IMR-90 (cell line): ENCODE results near the gene COL4A1. TPM values are rescaled to one million over a fixed set of nuclear protein-coding genes. Genes with fewer than 3 reads are reported as not detected.

Source experiments
- ATAC-seq: fragments of 200-7000 bp; cut with Tn5 transposase; 2 replicates; pipeline ENCODE4 v1.9.1; 2020; ENCODE audit warnings: low read depth, mild to moderate bottlenecking, moderate library complexity
- BruUV-seq: library from RNA; stranded (reverse); fragments of 400-500 nt; replicated peaks from 2 replicates; lab custom pipeline; 2021; lab: Mats Ljungman, UMichigan
- CTCF ChIA-PET: fragments of 300-600 bp; formaldehyde crosslinking; extraction: SDS; loops from one replicate; lab custom pipeline; 2021; ENCODE audit warnings: antibody characterized with exemption; lab: Yijun Ruan, JAX
- POLR2A ChIA-PET: fragments of 300-600 bp; sonication (Branson Sonifier 250); formaldehyde crosslinking; loops from one replicate; lab custom pipeline; 2022; ENCODE audit warnings: antibody characterized with exemption; ENCODE audit not compliant: unreplicated experiment; lab: Charles Lee
- DNase-seq: peaks from one replicate; pipeline ENCODE4 v3.0.0; 2013
- H2AFZ ChIP-seq: replicated peaks from 2 replicates; pipeline ENCODE3; 2013; ENCODE audit warnings: low read length, mild to moderate bottlenecking; ENCODE audit not compliant: poor library complexity
- H2AK5ac ChIP-seq: 2 replicates; pipeline ENCODE4 v1.6.1; 2013; ENCODE audit warnings: low read depth, low read length, inconsistent platforms
- H2AK9ac ChIP-seq: replicated peaks from 2 replicates; pipeline ENCODE3; 2013; ENCODE audit warnings: mild to moderate bottlenecking, low read depth, low read length, moderate library complexity; ENCODE audit not compliant: poor library complexity
- H2BK120ac ChIP-seq: 2 replicates; pipeline ENCODE4 v1.6.1; 2013; ENCODE audit warnings: low read depth, low read length, inconsistent platforms
- H2BK15ac ChIP-seq: 3 replicates; pipeline ENCODE4 v1.6.1; 2013; ENCODE audit warnings: low read depth, low read length, inconsistent platforms
- H2BK20ac ChIP-seq: 2 replicates; pipeline ENCODE4 v1.6.1; 2013; ENCODE audit warnings: low read depth, mild to moderate bottlenecking, inconsistent platforms, low read length, moderate library complexity
- H2BK5ac ChIP-seq: 2 replicates; pipeline ENCODE4 v1.6.1; 2013; ENCODE audit warnings: mild to moderate bottlenecking, low read depth, low read length, inconsistent platforms; ENCODE audit not compliant: poor library complexity, severe bottlenecking
- H3K14ac ChIP-seq: replicated peaks from 2 replicates; pipeline ENCODE4 v1.6.1; 2013; ENCODE audit warnings: low read depth, low read length, inconsistent platforms
- H3K18ac ChIP-seq: 2 replicates; pipeline ENCODE4 v1.6.1; 2013; ENCODE audit warnings: low read depth, low read length, control low read depth
- H3K23ac ChIP-seq: 2 replicates; pipeline ENCODE4 v1.6.1; 2013; ENCODE audit warnings: low read depth, low read length, inconsistent platforms
- H3K27ac ChIP-seq: 2 replicates; pipeline ENCODE4 v1.5.1; 2013; ENCODE audit warnings: mild to moderate bottlenecking, control low read depth, low read length; ENCODE audit not compliant: insufficient read depth
- H3K27me3 ChIP-seq: 2 replicates; pipeline ENCODE4 v1.6.1; 2013; ENCODE audit warnings: low read length; ENCODE audit not compliant: control insufficient read depth, insufficient read depth
- H3K36me3 ChIP-seq: 2 replicates; pipeline ENCODE4 v1.6.1; 2013; ENCODE audit warnings: low read length, mixed read lengths; ENCODE audit not compliant: control insufficient read depth, insufficient read depth
- H3K4ac ChIP-seq: 2 replicates; pipeline ENCODE4 v1.6.1; 2013; ENCODE audit warnings: low read depth, low read length, inconsistent platforms
- H3K4me1 ChIP-seq: 2 replicates; pipeline ENCODE4 v1.6.1; 2013; ENCODE audit warnings: low read length, mixed read lengths; ENCODE audit not compliant: control insufficient read depth, insufficient read depth
- H3K4me2 ChIP-seq: 2 replicates; pipeline ENCODE4 v1.6.1; 2013; ENCODE audit warnings: low read depth, mild to moderate bottlenecking, control low read depth, low read length, moderate library complexity
- H3K4me3 ChIP-seq: 2 replicates; pipeline ENCODE4 v1.5.1; 2013; ENCODE audit warnings: low read depth, mild to moderate bottlenecking, control low read depth, low read length, moderate library complexity; ENCODE audit not compliant: insufficient read depth
- H3K56ac ChIP-seq: 2 replicates; pipeline ENCODE4 v1.6.1; 2013; ENCODE audit warnings: low read length, inconsistent platforms; ENCODE audit not compliant: insufficient read depth; ENCODE audit errors: extremely low read depth
- H3K79me1 ChIP-seq, 2 experiments: 2 replicates each; pipeline ENCODE4 v1.6.1; 2013; ENCODE audit warnings: low read length in 2 of 2, inconsistent platforms in 1 of 2, low read depth in 1 of 2
- H3K9ac ChIP-seq: 2 replicates; pipeline ENCODE4 v1.6.1; 2013; ENCODE audit warnings: low read depth, low read length, control low read depth
- H3K9me1 ChIP-seq: 2 replicates; pipeline ENCODE4 v1.6.1; 2013; ENCODE audit warnings: low read length, inconsistent platforms; ENCODE audit not compliant: insufficient read depth
- H3K9me3 ChIP-seq: 2 replicates; pipeline ENCODE4 v1.6.1; 2013; ENCODE audit warnings: low read length; ENCODE audit not compliant: control insufficient read depth, insufficient read depth
- H4K20me1 ChIP-seq: 2 replicates; pipeline ENCODE4 v1.6.1; 2013; ENCODE audit warnings: low read length, inconsistent platforms; ENCODE audit not compliant: insufficient read depth
- H4K5ac ChIP-seq: 2 replicates; pipeline ENCODE4 v1.6.1; 2013; ENCODE audit warnings: mild to moderate bottlenecking, low read depth, low read length, control low read depth
- H4K8ac ChIP-seq, 2 experiments: 2 replicates each; pipeline ENCODE4 v1.6.1; 2013; ENCODE audit warnings: low read depth in 2 of 2, low read length in 2 of 2, control low read depth in 1 of 2, inconsistent platforms in 1 of 2
- H4K91ac ChIP-seq: 2 replicates; pipeline ENCODE4 v1.6.1; 2013; ENCODE audit warnings: low read depth, low read length, inconsistent platforms; ENCODE audit not compliant: insufficient read depth
- BHLHE40 ChIP-seq: fragments of 150-350 bp; IDR thresholded peaks from 2 replicates; pipeline ENCODE4 v1.6.1; 2016; ENCODE audit warnings: mild to moderate bottlenecking, low read depth, low read length
- CHD1 ChIP-seq: IDR thresholded peaks from 2 replicates; pipeline ENCODE4 v1.6.1; 2012; ENCODE audit warnings: low read depth, low read length, improper control_type of control experiment
- CTCF ChIP-seq: conservative IDR thresholded peaks from 2 replicates; pipeline ENCODE4 v1.5.1; 2012; ENCODE audit warnings: mild to moderate bottlenecking, low read depth, low read length, improper control_type of control experiment
- ELK1 ChIP-seq: fragments of 150-350 bp; IDR thresholded peaks from 2 replicates; pipeline ENCODE4 v1.6.1; 2016; ENCODE audit warnings: low read depth, mild to moderate bottlenecking, low read length, moderate library complexity, borderline replicate concordance
- FOS ChIP-seq: fragments of 150-350 bp; IDR thresholded peaks from 2 replicates; pipeline ENCODE4 v1.6.1; 2016; ENCODE audit warnings: low read depth, low read length
- MAFK ChIP-seq: IDR thresholded peaks from 2 replicates; pipeline ENCODE4 v1.6.1; 2012; ENCODE audit warnings: low read depth, low read length, improper control_type of control experiment
- MAZ ChIP-seq: IDR thresholded peaks from 2 replicates; pipeline ENCODE4 v1.6.1; 2012; ENCODE audit warnings: low read depth, mild to moderate bottlenecking, low read length, improper control_type of control experiment, moderate library complexity, borderline replicate concordance
- MXI1 ChIP-seq: IDR thresholded peaks from 2 replicates; pipeline ENCODE4 v1.6.1; 2012; ENCODE audit warnings: low read depth, mild to moderate bottlenecking, low read length, moderate library complexity, borderline replicate concordance
- NFE2L2 ChIP-seq: fragments of 150-350 bp; IDR thresholded peaks from 2 replicates; pipeline ENCODE4 v1.6.1; 2016; ENCODE audit warnings: low read depth, mild to moderate bottlenecking, low read length
- POLR2A ChIP-seq: IDR thresholded peaks from 2 replicates; pipeline ENCODE4 v1.6.1; 2012; ENCODE audit warnings: mild to moderate bottlenecking, low read depth, low read length
- RAD21 ChIP-seq: IDR thresholded peaks from 2 replicates; pipeline ENCODE4 v1.6.1; 2012; ENCODE audit warnings: low read length, improper control_type of control experiment
- RCOR1 ChIP-seq: IDR thresholded peaks from 2 replicates; pipeline ENCODE4 v1.6.1; 2012; ENCODE audit warnings: mild to moderate bottlenecking, low read length, improper control_type of control experiment; ENCODE audit not compliant: insufficient replicate concordance
- RFX5 ChIP-seq: IDR thresholded peaks from 2 replicates; pipeline ENCODE4 v1.8.0; 2012; ENCODE audit warnings: low read depth, mild to moderate bottlenecking, low read length, moderate library complexity
- SMC3 ChIP-seq: fragments of 150-350 bp; IDR thresholded peaks from 2 replicates; pipeline ENCODE4 v1.6.1; 2016; ENCODE audit warnings: low read depth, mild to moderate bottlenecking, antibody characterized with exemption, low read length, moderate library complexity
- USF2 ChIP-seq: fragments of 150-350 bp; IDR thresholded peaks from 2 replicates; pipeline ENCODE4 v1.6.1; 2017; ENCODE audit warnings: mild to moderate bottlenecking, antibody characterized with exemption, low read length, low read depth
- WGBS, 2 experiments: methylation state at CpG; one replicate each; pipeline versions ENCODE4 v1.1.5 to v1.1.7; 2013; ENCODE audit warnings: missing lambda C conversion rate in 2 of 2; ENCODE audit not compliant: insufficient read length in 1 of 2; ENCODE audit errors: extremely low coverage in 2 of 2; 5-methylcytosine and 5-hydroxymethylcytosine counted together
- dilution Hi-C: fragments of 300-500 bp; cut with HindIII; formaldehyde crosslinking; loops from one replicate; pipeline ENCODE4 v1.14.3; 2018; ENCODE audit warnings: low sequenced_read_pairs; ENCODE audit not compliant: unreplicated experiment
- in situ Hi-C: fragments of 300-500 bp; cut with MboI; formaldehyde crosslinking; loops from 3 replicates; pipeline ENCODE4 v1.14.3; 2019; ENCODE audit warnings: low sequenced_read_pairs, inconsistent platforms, mixed read lengths
- intact Hi-C: fragments of 100-400 bp; cut with micrococcal nuclease; formaldehyde crosslinking; loops from 2 replicates; pipeline ENCODE4 v1.10.0; 2022
- polyA plus RNA-seq, 3 experiments: library from polyadenylated mRNA; depleted of rRNA; stranded (reverse); fragments of >200 nt; gene quantifications; 2 replicates each; pipeline ENCODE4 v1.2.3, GENCODE V29; 2012; ENCODE audit warnings: low replicate concordance in 1 of 3
- total RNA-seq: library from RNA; depleted of rRNA; stranded (reverse); fragments of >200 nt; gene quantifications from 2 replicates; pipeline ENCODE4 v1.2.3, GENCODE V29; 2012

COL4A1 gene
- total and polyA plus RNA-seq, 2 of the 4 experiments (the other 2 are of a cell fraction) = 230 to 337 TPM

- ATAC-seq (no peak), DNase-seq (no peak)
- no TSS peak for BruUV-seq
- Histone ChIP-seq H3K9me1 (peaks cover 68% of the 10 kb centered on the region), H2BK5ac (no peak overlapping the region), H3K18ac (no peak overlapping the region), H3K79me1 (peaks cover 29 to 95% of the 10 kb centered on the region in 2 experiments), H3K27ac (no peak overlapping the region), H4K20me1 (peaks cover 95% of the 10 kb centered on the region), H2AK5ac (peak overlapping the region; percentile 13; the same call in 1 of the 2 replicates), H3K4me3 (no peak overlapping the region), H3K36me3 (peaks cover 35% of the 10 kb centered on the region), H3K4me2 (no peak overlapping the region), H4K5ac (no peak overlapping the region), H3K4me1 (peaks cover 48% of the 10 kb centered on the region), H2AK9ac (no peak overlapping the region), H2AFZ (no peak overlapping the region), H3K14ac (peak overlapping the region; percentile 36; the same call in 1 of the 2 replicates), H2BK120ac (no peak overlapping the region; the same call in 1 of the 2 replicates), H3K23ac (peak overlapping the region; percentile 62; the same call in 1 of the 2 replicates), H3K56ac (no peak overlapping the region), H2BK20ac (no peak overlapping the region), H3K9ac (no peak overlapping the region), H3K27me3 (no peaks in the 10 kb centered on the region), H4K8ac (no peak overlapping the region; a peak in 1 of 4 replicates), H3K9me3 (no peaks in the 10 kb centered on the region), H4K91ac (no peak overlapping the region), H3K4ac (no peak overlapping the region; the same call in 1 of the 2 replicates), H2BK15ac (no peak overlapping the region)
- WGBS, 2 experiments = 66% methylated on average over 17 of the region's 38 CpGs; no CpG with 5 or more reads in 1 of the 2 experiments
- intact Hi-C loops (loop anchor here (1.0 kb wide), 1 partner anchor 9 kb away; no protein-coding TSS in a partner anchor), in situ Hi-C loops (no loop called here), dilution Hi-C loops (no loop called here)
- ChIA-PET CTCF (no interaction called here), POLR2A (no interaction called here)
- TF ChIP-seq USF2 = no peak
- TF ChIP-seq RAD21 = no peak
- no peak for TF ChIP-seq MAFK
- TF ChIP-seq RFX5 = no peak
- no peak for TF ChIP-seq CTCF
- TF ChIP-seq RCOR1 = no peak
- TF ChIP-seq BHLHE40 = no peak
- TF ChIP-seq ELK1 = no peak
- no peak for TF ChIP-seq NFE2L2
- no peak for TF ChIP-seq MXI1
- TF ChIP-seq FOS = no peak
- no peak for TF ChIP-seq CHD1
- TF ChIP-seq SMC3 = no peak
- TF ChIP-seq POLR2A = no peak
- TF ChIP-seq MAZ = no peak
These were observed 41.1 kb downstream of the COL4A1 start for GRCh38 chr13:110265682-110266430.
